GM19193 (cell line): ENCODE results near the gene HYAL2.

ENCODE experiments used
- POLR2A ChIP-seq: IDR thresholded peaks from 4 replicates; pipeline ENCODE4 v1.6.1; 2011; ENCODE audit not compliant: insufficient read depth, insufficient read length; ENCODE audit errors: extremely low read depth

Gene HYAL2

GRCh38 chr3:50354850-50355249, 32.3 kb upstream of the HYAL2 start:
- TF ChIP-seq POLR2A, result no peak

GRCh38 chr3:50354186-50354764, 31.7 kb upstream of the HYAL2 start:
- TF ChIP-seq POLR2A, result no peak

GRCh38 chr3:50353245-50354004, 30.9 kb upstream of the HYAL2 start:
- TF ChIP-seq POLR2A, result no peak

- TF ChIP-seq POLR2A, result no peak
Observed at GRCh38 chr3:50352781-50353180, 30.2 kb upstream of the HYAL2 start.

GRCh38 chr3:50351323-50351697, 28.8 kb upstream of the HYAL2 start:
- no peak for TF ChIP-seq POLR2A

GRCh38 chr3:50350527-50351322, 28.2 kb upstream of the HYAL2 start, which contains the start of the genes CYB561D2 and NPRL2:
Gene CYB561D2, plus strand, starts transcription at chr3:50350862. Its CDS starts 572 bp downstream, at chr3:50351434.
Gene NPRL2, minus strand, starts transcription at chr3:50350775. Its CDS starts 123 bp downstream, at chr3:50350652.
- peak; percentile 96 for TF ChIP-seq POLR2A

- TF ChIP-seq POLR2A, result no peak
Observed at GRCh38 chr3:50350213-50350526, 27.6 kb upstream of the HYAL2 start.

- TF ChIP-seq POLR2A, result no peak
Observed at GRCh38 chr3:50347187-50347813, 24.8 kb upstream of the HYAL2 start.

- TF ChIP-seq POLR2A, result no peak
Observed at GRCh38 chr3:50345586-50346234, 23.2 kb upstream of the HYAL2 start, which contains the start of gene ZMYND10. Gene ZMYND10, minus strand, starts transcription at chr3:50345732. Its CDS starts 153 bp downstream, at chr3:50345579.

- TF ChIP-seq POLR2A, result no peak
Observed at GRCh38 chr3:50345008-50345407, 22.5 kb upstream of the HYAL2 start.

- no peak for TF ChIP-seq POLR2A
Observed at GRCh38 chr3:50342813-50343633, 20.5 kb upstream of the HYAL2 start.

- no peak for TF ChIP-seq POLR2A
Observed at GRCh38 chr3:50341996-50342650, 19.6 kb upstream of the HYAL2 start.

GRCh38 chr3:50341537-50341936, 19.0 kb upstream of the HYAL2 start:
- TF ChIP-seq POLR2A, result no peak
